ENCODE data around the gene FAM163B.

Gene FAM163B

GRCh38 chr9:133543772-133544467, 65.3 kb downstream of the FAM163B start:
- no peak for DNase-seq
- no peak overlapping the region for H3K4me3 ChIP-seq (ENCODE audit: low read depth, low read length)
- H3K36me3 ChIP-seq, result peaks cover 6% of the 10 kb centered on the region; the same call in 1 of the 2 replicates
- H3K4me1 ChIP-seq, result peaks cover 23% of the 10 kb centered on the region
- H3K27me3 ChIP-seq, result no peaks in the 10 kb centered on the region
- no peaks in the 10 kb centered on the region for H3K9me3 ChIP-seq
- no peak for TF ChIP-seq CTCF (IDR thresholded peaks at IDR 0.05; ENCODE audit: low read depth, low read length)

- Histone ChIP-seq H3K4me1 (peaks cover 23% of the 10 kb centered on the region), H3K27me3 (no peaks in the 10 kb centered on the region), H3K4me3 (ENCODE audit: low read depth, low read length) (no peak overlapping the region), H3K36me3 (peaks cover 4% of the 10 kb centered on the region; the same call in 1 of the 2 replicates), H3K9me3 (no peaks in the 10 kb centered on the region)
- no peak for DNase-seq
- no peak for TF ChIP-seq CTCF (IDR thresholded peaks at IDR 0.05; ENCODE audit: low read depth, low read length)
Measured at GRCh38 chr9:133542002-133542401, 67.2 kb downstream of the FAM163B start.

- Histone ChIP-seq H3K4me3 (ENCODE audit: low read depth, low read length) (no peak overlapping the region), H3K9me3 (no peaks in the 10 kb centered on the region), H3K27me3 (no peaks in the 10 kb centered on the region), H3K36me3 (no peaks in the 10 kb centered on the region; the same call in 1 of the 2 replicates), H3K4me1 (peaks cover 21% of the 10 kb centered on the region)
- no peak for DNase-seq
- no peak for TF ChIP-seq CTCF (IDR thresholded peaks at IDR 0.05; ENCODE audit: low read depth, low read length)
Measured at GRCh38 chr9:133540698-133541025, 68.5 kb downstream of the FAM163B start.

GRCh38 chr9:133539991-133540697, 69.0 kb downstream of the FAM163B start:
- DNase-seq, result no peak
- H3K4me3 ChIP-seq (ENCODE audit: low read depth, low read length), result no peak overlapping the region
- H3K27me3 ChIP-seq, result no peaks in the 10 kb centered on the region
- H3K36me3 ChIP-seq, result no peaks in the 10 kb centered on the region; the same call in 1 of the 2 replicates
- peaks cover 19% of the 10 kb centered on the region for H3K4me1 ChIP-seq
- H3K9me3 ChIP-seq, result no peaks in the 10 kb centered on the region
- TF ChIP-seq CTCF (IDR thresholded peaks at IDR 0.05; ENCODE audit: low read depth, low read length), result no peak

GRCh38 chr9:133538851-133539833, 70.0 kb downstream of the FAM163B start:
- Histone ChIP-seq H3K4me1 (peaks cover 20% of the 10 kb centered on the region), H3K27me3 (no peaks in the 10 kb centered on the region), H3K36me3 (no peaks in the 10 kb centered on the region; the same call in 1 of the 2 replicates), H3K4me3 (ENCODE audit: low read depth, low read length) (no peak overlapping the region), H3K9me3 (no peaks in the 10 kb centered on the region)
- TF ChIP-seq CTCF (IDR thresholded peaks at IDR 0.05; ENCODE audit: low read depth, low read length), result no peak
- no peak for DNase-seq
